ENCODE data around the gene MIS18BP1.
"Not testable (repeated sequence)": the region's sequence is repeated elsewhere in the genome, so short reads cannot be mapped to it uniquely, and the experiment has no call there.

The MIS18BP1 gene

DNA sequence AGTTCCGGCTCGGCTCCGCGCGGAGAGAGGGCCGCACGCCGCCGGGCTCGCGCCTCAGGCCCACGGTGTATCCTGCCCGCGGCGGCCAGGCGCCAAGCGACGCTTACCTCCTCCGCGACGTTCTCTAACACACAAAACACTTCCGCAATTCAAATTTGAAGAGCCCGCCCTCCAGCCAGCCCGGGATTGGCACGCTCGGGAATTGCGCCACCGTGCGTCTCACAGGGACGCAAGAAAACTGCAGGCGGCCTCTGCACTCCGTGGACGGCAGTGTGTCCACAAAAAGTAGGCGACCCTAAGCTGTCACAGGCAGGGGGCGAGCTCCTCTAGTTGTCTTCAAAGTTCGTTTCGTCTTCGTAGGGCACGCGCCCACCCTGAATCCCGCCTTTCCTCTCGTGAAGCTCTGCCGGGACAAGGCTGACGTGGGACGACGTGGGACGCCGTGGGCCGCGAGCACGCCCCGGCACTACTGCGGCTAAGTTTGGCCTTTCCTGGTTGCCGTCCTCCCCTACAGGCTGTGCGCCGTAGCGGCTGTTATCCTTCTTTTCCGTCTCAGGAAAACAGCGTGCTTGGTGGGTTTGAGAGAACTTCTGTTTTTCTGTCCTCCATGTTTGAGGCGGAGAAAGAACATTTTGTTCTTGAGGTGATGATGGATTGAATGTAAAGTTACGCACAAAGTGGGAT is at the start of gene MIS18BP1:
Gene MIS18BP1, minus strand, starts transcription at position 133 of the 684 bp plus-strand sequence. CDS start 5,916 bp downstream, outside the sequence.
- DNase-seq: peak; percentile 89

DNA sequence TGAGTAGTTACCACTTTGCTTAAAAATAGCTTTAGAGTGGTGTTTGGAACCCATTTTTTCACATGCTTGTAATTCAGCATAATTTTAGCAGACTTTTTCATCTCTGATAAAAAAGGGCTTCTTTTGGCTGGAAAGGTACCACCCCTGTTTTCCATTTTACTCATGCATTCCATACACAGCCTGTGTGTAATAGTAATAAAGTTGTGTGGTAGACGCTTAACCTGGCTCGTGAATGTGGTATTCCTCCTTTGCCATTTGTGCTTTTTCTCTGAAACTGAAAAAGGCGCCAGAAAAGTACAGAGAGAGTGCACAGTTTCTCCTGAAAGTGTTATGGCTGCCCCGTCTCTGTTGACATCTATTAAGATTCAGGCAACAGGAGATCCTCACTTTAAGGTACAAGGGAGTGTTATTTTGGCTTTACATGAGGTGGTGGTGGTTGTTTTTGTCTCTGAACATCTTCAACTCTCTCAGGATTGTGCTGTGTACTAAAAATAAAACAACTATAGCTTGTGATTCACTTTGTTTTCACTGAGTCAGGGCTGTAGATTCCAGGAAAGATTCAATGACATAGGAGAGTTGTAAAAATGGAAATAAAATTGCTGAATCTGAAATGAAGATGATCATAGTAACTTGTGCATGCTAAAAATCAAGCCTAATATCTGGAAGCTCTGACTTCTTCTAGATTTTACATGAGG is 45.6 kb upstream of the MIS18BP1 start:
- no peak for DNase-seq

DNA sequence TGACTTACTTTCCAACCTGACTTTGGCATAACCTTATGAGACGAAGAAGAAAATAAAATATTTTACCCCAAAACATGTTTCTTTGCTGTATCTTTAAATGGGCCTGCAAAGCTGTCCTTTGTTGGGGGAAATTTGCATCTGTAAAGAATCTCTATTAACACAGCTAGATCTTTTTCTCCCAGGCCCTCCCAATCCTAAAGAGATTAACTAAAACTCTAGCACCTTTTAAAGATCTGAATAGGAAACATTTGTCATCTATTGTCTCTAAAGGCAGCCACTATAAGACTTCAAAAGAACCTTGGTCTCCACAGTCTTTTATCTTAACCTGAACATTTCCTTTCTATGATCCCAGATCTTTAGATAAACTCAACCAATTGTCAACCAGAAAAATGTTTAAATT is 41.8 kb upstream of the MIS18BP1 start:
- not testable (repeated sequence) for DNase-seq

DNA sequence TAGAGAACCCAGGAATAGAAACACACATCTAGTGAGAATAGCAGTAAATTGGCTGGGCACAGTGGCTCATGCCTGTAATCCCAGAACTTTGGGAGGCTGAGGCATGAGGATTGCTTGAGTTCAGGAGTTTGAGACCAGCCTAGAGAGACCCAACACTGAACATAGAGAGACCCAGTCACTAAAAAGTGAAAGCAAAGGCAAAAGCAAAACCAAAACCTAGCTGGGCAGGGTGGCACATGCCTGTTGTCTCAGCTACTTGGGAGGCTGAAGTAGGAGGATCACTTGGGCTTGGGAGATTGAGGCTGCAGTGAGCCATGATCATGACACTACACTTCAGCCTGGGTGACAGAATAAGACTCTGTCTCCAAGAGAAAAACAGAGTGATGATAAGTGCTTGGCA is 37.5 kb upstream of the MIS18BP1 start:
- DNase-seq: no peak

DNA sequence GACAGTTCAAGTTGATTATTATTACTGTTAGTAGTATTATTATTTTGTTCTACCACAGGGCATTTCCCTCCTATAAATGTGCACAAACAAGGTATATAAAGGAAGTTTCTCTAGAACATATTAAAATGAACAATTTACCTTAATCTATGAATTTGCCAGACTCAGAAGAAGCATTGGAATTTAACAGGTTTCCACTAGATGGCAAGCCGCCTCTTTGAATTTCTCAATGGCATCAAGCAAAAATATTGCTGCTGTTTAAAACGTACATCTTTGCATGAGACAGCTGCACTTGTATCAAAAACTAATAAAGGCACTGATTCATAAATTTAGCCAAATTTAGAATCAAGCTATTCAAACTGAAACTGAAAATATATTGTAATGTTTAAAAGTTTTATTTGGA is 34.6 kb upstream of the MIS18BP1 start:
- DNase-seq: no peak

DNA sequence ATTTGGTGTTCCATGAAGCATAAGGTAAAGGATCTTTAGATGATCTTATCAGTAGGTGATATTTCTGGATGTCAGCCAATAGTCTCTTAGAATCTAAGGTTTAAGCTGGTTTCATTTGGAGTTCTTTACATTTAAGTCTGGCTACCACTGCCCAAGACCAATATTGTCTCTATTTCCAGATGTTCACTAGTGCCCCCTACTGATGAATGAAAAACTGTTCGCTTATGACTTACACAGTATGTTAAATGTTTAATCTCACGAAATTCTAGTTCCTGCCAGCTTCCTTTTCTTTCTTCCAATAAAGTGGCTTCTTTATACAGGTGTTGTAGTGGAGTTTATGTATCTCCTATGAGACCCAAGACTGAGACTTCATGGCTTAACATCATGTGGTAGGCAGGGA is 31.8 kb upstream of the MIS18BP1 start:
- DNase-seq: no peak

DNA sequence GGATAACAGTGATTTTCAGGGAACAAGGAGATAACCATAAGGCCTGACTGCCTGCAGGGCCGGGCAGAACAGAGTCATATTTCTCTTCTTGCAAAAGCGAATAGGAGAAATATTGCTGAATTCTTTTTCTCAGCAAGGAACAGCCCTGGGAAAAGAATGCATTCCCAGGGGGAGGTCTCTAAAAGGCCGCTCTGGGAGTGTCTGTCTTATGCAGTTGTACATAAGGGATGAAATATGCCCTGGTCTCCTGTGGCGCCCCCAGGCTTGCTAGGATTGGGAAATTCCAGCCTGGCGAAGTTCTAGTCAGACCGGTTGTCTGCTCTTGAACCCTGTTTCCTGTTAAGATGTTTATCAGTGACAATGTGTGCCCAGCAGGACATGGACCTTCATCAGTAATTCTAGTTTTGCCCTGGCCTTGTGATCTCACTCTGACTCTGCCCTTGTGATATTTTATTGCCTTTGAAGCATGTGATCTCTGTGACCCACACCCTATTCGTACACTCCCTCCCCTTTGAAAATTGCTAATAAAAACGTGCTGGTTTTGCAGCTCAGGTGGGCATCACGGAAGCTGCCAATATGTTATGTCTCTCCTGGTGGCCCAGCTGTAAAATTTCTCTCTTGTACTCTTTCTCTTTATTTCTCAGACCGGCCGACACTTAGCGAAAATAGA is 28.9 kb upstream of the MIS18BP1 start:
- DNase-seq: not testable (repeated sequence)

DNA sequence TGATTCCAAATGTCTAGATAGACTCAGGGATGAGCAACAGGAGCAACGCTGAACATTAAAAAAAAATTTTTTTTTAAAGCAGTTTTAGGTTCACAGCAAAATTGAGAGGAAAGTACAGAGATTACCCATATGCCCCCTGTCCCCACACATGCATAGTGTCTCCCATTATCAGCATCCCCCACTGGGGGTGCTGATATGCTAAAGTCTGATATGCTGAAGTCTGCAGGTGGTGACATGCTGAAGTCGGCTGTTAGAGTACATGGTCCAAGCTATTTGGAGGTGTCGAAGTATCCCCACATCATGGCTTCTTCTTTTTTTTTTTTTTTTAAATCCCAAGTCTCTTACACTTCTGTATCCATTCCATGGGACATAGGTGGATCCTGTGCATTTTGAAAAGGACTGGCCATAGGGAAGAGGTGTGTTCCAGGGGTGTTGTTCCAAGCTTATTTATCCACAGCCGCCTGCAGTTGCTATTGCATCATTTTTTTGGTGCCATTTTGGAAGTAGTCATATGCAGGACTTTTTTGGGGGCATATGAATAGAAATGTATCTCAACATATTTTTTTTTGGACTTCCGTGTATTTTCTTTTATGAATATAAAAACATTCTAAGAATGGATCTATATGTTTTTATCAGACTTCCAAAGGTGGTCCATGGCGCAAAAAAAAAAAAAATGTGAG is 19.0 kb upstream of the MIS18BP1 start:
- DNase-seq: no peak

DNA sequence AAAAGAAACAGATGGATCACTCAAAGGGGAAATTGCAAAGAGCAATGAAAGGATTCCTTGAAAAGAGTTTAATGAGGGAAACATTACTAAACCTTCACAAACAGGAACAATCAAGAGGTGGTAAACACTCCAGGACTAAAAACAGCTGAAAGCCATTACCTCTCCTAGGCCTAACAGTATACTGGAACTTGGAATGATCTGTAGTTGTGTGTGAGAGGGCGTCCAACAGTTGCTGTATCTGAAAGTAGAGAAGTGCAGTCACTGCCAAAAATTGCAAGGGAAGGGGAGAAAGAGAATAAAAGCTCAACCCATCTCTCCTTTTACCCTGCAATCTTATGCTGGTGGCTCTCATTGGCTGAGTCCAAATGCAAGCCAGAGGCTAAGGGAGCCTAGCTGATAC is 17.0 kb upstream of the MIS18BP1 start:
- no peak for DNase-seq

DNA sequence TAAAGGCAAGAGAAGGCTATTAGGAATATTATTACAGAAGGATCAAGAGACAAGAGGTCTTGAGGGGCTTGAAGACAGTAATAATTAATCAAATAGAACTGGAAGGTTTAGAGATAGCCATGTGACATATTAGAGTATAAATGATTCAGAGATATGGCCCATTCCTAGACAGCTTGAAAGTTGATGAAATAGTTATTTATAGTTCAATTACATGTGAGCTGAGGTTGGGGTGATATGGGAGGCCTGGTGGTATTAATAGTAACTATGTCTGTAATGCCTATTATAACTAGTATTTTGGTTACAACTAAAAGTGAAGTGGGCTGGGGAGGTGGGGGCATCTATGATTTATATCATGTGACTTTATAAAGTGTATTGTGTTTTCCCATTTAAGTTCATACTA is 14.1 kb upstream of the MIS18BP1 start:
- DNase-seq: no peak

DNA sequence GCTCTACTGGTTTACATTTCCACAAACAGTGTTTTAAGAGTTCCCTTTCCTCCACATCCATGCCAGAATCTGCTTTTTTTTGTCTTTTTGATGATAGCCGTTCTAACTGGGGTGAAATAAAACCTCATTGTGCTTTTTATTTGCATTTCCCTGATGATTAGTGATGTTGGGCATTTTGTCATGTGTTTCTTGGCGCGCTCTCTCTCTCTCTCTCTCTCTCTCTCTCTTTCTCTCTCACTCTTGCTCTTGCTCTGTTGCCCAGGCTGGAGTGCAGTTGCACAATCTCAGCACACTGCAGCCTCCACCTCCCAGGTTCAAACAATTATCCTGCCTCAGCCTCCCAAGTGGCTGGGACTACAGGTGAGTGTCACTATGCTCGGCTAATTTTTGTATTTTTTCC is 9.6 kb upstream of the MIS18BP1 start:
- no peak for DNase-seq

DNA sequence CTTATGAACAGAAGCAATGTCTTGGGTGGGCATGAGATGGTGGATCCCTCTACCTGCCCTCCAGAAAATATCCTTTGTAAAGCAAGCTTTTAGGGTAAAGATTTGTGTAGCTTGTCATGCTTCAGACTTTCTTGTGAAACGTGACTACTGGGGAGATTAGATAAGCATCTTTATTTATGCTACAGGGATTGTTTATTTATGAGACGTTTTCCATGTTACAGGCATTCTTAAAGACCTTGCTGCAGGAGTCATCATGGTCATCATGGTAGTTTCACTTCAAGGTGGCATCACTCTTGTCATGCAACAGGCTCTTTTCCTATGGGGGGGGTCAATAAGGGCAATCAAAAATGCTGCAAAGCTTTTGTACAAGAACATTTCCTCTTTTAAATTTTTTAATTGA is 8.2 kb upstream of the MIS18BP1 start:
- DNase-seq: no peak

DNA sequence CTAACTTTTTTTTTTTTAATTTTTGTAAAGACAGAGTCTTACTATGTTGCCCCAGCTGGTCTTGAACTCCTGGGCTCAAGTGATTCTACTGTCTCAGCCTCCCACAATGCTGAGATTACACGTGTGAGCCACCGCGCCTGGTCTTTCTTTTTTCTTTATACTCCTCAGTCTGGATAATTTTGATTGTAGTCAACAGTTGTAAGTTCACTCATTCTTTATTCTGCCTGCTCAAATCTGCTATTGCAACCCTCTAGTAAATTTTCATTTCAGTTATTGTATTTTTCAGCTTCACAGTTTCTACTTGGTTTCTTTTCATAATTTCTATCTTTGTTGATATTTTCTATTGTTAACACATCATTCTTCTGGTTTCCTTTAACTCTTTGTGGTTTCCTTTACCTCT is 5.8 kb upstream of the MIS18BP1 start:
- no peak for DNase-seq

DNA sequence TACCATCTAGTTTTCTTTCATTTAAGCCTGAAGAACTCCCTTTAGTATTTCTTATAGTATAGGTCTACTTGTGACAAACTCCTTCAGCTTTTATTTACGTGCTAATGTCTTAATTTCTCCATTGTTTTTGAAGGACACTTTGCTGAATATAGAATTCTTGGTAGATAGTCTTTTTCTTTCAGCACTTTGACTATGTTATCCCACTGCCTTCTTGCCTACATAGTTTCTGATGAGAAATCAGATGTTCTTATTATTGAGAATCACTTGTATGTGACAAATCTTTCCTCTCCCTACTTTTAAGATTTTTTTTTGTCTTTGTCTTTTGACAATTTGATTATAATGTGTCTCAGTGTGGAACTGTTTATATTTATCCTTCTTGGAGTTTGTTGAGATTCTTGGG is 5.1 kb upstream of the MIS18BP1 start:
- DNase-seq: no peak

DNA sequence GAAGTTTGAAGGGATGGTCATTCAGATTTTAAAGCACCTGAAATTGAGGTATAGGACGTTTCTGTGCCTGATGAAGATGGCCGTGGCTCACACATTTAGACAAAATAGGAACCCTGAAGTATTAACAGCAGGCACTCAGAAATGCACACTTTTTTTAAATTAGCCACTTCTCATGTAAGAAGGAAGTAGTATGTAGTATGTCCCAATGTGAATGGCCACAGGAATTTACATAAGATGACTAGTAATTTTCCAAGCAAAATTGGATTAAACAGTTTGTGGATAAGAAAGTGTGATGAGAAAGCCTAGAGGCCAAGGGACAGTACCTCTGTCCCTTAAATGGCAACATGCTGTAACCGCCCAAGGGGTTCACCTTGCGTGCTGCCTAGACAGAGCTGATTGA is 1.8 kb upstream of the MIS18BP1 start:
- no peak for DNase-seq

DNA sequence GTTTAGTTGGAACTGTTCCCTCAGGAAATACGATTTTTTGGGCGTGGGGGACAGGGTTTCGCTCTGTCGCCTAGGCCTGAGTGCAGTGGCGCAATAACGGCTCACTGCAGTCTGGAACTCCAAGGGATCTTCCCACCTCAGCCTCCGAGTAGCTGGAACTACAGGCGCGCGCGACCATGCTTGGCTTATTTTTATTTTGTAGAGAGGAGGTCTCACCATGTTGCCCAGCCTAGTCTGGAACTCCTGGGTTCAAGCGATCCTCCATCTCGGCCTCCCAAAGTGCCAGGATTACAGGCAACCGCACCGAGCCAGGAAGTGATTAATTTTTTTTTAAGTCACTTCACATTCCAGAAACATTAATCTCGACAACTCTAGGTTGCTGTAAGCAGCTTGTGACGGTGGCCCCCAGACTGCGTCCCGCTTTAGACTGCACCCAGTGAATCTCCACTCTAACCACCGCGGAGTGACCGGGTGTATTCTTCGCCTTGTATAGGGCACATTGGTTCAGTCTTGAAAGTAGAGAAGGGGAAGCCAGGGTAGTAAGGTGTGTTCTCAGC is 830 bp upstream of the MIS18BP1 start:
- DNase-seq: no peak

DNA sequence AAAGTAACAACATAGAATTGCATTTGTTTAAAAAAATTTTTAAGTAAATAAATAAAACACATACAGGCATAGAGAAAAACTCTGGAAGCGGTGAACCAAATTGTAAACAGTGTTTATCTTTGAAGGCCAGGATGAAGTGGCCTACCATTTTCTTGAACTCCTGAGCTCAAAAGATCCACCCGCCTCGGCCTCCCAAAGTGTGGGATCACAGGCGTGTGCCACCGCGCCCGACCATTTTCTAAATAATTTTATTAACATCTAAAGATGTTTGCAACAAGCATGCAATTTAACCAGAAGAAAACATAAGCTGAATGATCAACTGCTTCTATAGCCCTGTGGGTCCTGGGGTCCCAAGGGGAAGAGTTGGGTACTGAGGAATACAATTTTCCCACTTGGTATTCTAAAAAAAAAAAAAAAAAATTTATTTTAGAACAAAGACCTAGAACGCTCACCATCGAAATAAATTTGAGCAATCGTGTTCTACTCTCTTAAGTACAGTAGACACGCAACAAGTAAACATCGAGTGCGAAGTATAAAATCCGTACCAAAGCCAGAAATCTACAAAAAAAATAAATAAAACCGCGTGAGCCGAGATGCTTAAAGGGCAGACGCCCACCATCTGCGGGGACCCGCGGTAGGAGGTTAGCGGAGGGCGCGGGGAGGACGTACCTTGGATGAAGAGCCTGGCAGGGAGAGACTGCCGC is 484 bp downstream of the MIS18BP1 start:
- no peak for DNase-seq

DNA sequence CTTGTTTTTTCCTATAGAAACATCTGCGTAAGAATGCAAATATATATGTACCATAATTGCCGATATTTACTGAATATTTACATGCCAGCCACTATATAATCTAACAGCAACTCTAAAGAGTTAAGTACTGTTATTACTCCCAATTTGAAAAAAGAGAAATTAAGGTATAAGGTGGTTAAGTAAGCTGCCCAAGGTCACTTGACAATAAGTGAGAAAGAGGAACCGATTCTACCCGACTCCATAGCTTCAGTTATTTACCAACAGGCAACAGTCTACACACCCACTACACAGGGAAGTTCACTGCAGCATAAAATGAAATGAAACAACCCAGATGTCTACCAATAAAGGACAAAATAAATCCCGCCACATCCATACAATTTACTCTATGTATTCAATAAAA is 1.1 kb downstream of the MIS18BP1 start:
- no peak for DNase-seq

DNA sequence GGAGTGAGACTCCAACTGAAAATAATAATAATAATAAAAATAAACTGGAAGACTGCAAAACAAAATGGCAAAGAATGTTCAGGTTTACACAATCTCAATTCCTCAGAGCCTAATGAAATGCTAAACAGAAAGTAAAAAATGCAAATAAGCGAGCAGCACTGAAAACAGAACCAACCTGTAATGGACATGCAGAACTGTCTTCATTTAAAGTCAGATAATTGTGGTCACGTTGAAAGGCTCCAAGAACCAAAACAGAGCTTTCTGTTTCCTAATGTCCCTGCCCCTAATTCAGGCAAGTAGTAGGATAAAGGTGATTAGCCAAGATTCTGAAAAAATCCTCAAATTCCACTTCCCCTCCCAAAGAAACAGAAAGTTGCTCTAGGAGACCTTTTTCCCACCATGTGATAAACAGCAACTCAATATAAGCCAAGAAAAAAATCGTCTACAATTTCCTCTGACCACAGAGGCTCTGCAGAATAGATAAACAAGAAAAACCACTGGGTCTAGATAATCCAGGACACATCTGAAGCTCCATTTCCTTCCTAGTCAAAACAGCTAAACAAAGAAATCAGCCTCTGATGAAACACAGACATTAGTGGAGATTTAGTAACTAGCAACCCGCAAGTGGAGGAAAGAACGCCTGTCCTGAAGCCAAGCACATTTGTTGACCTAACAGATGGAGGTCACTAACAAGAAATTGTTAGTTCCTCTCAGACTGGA is 3.0 kb downstream of the MIS18BP1 start:
- DNase-seq: no peak

DNA sequence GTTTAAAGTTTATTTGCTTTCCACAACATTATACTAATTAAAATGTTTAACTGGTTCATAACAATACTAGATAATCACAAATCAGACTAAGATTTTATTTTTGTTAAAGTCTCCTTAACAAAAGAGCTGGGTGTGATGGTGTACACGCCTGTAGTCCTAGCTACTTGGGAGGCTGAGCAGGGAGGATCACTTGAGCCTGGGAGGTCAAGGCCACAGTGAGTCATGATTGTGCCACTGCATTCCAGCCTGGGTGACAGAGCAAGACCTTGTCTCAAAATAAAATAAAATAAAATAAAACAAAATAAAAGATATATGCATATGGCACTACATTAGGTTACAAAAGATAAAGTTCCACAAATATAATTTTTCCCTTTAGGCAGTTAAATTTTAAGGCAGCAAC is 5.6 kb downstream of the MIS18BP1 start:
- no peak for DNase-seq

DNA sequence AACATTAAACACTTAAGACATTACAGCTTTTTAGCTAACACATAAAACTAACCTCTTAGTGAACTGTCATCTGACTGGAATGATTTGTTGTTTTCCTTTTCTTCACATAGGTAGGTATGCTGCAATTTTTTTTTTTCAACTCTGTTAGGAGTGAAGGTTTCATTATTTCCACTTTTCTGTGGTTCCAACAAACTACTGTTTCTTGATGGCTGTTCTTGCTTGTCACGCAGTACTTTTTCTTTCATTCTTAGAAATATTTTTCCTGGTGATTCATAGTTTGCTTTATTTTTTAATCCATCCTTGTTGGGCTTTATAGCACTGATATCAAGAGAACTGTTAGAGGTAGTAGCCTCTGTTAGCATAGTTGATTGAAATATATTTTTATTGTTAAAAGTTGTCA is 6.3 kb downstream of the MIS18BP1 start:
- DNase-seq: no peak

DNA sequence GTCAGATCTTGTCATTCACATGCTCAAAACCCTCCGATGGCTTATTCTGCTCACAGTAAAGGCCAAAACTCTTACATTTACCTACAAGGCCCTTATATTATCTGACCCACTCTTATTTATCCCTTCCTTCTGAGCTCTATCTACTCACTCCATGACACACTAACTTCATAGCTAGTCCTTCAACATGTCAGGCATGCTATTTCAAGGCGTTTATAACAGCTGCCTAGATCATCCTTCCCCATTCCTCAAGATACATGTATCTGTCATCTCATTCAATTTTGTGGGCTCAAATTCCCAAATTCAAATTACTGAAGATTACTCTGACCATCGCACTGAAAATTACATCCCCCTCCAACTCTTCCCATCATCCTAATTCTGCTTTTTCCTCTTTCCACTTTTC is 6.9 kb downstream of the MIS18BP1 start:
- DNase-seq: no peak
